ENCODE measurements around the gene C1orf74. TPM values are rescaled to one million over a fixed set of nuclear protein-coding genes. Genes with fewer than 3 reads are reported as not detected.

The C1orf74 gene
- total RNA-seq, 1 experiment from 2014 or later = 7.1 TPM

DNA sequence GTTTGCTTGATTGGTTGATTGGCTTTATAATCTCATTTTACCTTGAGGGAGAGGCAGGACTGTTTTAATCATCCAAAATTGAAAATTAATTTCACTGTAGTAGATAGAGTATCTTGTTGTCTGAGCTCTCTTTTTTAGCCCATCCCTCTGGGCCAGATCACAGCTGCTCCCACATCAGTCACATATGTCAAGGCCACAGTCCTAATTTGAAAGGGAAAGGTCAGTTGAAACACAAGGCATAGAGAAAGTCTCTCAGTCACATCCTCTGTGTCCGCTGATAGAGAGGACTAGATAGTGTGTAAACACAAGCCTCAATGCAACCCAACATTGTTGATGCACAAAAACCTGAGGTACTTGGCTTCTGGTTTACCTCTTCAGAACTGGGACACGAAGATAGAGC lies 6.8 kb downstream of the C1orf74 start:
- Mint-ChIP-seq H3K27me3 (ENCODE audit: insufficient read depth, unreplicated experiment) (no peaks in the 10 kb centered on the region), H3K9me3 (ENCODE audit: unreplicated experiment) (no peaks in the 10 kb centered on the region), H3K4me3 (ENCODE audit: unreplicated experiment) (no peak overlapping the region), H3K4me1 (ENCODE audit: insufficient read depth, unreplicated experiment) (no peaks in the 10 kb centered on the region), H3K27ac (ENCODE audit: low read depth, unreplicated experiment) (no peak overlapping the region), H3K36me3 (ENCODE audit: insufficient read depth, unreplicated experiment) (peaks cover 12% of the 10 kb centered on the region)
- intact Hi-C loops (cut with micrococcal nuclease) = no loop called here
- DNase-seq (ENCODE audit: unreplicated experiment) = no peak
- TF ChIP-seq, protein P1, sequence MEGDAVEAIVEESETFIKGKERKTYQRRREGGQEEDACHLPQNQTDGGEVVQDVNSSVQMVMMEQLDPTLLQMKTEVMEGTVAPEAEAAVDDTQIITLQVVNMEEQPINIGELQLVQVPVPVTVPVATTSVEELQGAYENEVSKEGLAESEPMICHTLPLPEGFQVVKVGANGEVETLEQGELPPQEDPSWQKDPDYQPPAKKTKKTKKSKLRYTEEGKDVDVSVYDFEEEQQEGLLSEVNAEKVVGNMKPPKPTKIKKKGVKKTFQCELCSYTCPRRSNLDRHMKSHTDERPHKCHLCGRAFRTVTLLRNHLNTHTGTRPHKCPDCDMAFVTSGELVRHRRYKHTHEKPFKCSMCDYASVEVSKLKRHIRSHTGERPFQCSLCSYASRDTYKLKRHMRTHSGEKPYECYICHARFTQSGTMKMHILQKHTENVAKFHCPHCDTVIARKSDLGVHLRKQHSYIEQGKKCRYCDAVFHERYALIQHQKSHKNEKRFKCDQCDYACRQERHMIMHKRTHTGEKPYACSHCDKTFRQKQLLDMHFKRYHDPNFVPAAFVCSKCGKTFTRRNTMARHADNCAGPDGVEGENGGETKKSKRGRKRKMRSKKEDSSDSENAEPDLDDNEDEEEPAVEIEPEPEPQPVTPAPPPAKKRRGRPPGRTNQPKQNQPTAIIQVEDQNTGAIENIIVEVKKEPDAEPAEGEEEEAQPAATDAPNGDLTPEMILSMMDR (IDR thresholded peaks at IDR 0.05; ENCODE audit: unreplicated experiment) = no peak
- no TSS peak for BruUV-seq (replicated peaks)
- POLR2A ChIA-PET = interaction anchor here (0.6 to 1.9 kb wide), 3 partner anchors 8 to 1783 kb away, joined by 3 to 8 read pairs (median 4); no protein-coding TSS in a partner anchor
- CTCF ChIA-PET = interaction anchor here (0.5 to 2.4 kb wide), 6 partner anchors 29 to 212 kb away, joined by 3 to 13 read pairs (median 4); no protein-coding TSS in a partner anchor

DNA sequence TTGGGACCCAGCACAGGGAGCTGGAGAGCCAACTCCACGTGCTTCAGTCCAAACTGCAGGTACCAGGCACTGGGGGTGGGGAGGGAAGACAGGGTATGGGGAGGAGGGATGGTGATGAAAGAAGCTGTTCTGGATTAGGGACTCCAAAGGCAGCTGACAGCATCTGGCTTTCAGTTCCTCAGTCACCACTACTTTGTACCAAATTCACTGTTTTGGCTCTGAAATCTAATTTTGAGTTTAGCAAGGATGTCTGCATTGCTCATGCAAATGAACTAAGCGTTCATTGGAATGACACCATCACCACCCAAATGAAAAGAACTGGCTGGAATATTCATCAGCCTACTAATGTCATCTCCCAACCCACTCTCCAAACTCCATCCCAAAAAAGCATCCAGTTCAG lies 8.7 kb downstream of the C1orf74 start:
- Mint-ChIP-seq H3K36me3 (ENCODE audit: insufficient read depth, unreplicated experiment) (peaks cover 6% of the 10 kb centered on the region), H3K27me3 (ENCODE audit: insufficient read depth, unreplicated experiment) (no peaks in the 10 kb centered on the region), H3K27ac (ENCODE audit: low read depth, unreplicated experiment) (no peak overlapping the region), H3K4me3 (ENCODE audit: unreplicated experiment) (no peak overlapping the region), H3K9me3 (ENCODE audit: unreplicated experiment) (no peaks in the 10 kb centered on the region), H3K4me1 (ENCODE audit: insufficient read depth, unreplicated experiment) (no peaks in the 10 kb centered on the region)
- no peak for DNase-seq (ENCODE audit: unreplicated experiment)
- TF ChIP-seq, protein P1 (IDR thresholded peaks at IDR 0.05; ENCODE audit: unreplicated experiment) = no peak
- intact Hi-C loops (cut with micrococcal nuclease) = no loop called here
- ChIA-PET POLR2A (interaction anchor here (0.6 to 4.6 kb wide), 5 partner anchors 8 to 187 kb away, joined by 3 to 40 read pairs (median 3); partner anchors contain the start of gene C1orf74), CTCF (interaction anchor here (1.1 to 2.4 kb wide), 6 partner anchors 8 to 27 kb away, joined by 3 to 13 read pairs (median 4); partner anchors contain the start of gene C1orf74)
- BruUV-seq (replicated peaks) = no TSS peak

DNA sequence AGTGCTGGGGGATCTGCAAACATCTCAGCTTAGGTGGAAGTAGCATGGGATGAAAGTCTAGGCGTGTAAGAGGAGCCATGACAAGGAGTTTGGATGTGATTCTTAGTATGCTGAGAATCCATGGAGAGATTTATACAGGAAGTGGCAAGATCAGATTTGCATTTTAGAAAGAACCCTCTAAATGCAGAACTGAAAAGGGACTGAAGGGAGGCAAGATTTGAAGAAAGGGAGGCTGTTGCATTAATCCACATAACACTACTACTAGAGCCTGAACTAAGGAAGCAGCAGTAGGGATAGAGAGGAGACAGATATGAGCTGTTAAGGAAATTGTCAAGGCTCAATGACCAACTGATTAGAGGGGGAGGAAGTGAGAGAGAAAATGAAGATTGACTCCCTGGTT lies 9.8 kb downstream of the C1orf74 start:
- intact Hi-C loops (cut with micrococcal nuclease) = no loop called here
- ChIA-PET POLR2A (interaction anchor here (0.6 to 4.6 kb wide), 5 partner anchors 8 to 186 kb away, joined by 3 to 40 read pairs (median 3); partner anchors contain the start of gene C1orf74), CTCF (interaction anchor here (0.6 to 2.0 kb wide), 11 partner anchors 9 to 208 kb away, joined by 3 to 15 read pairs (median 5); partner anchors contain the start of gene C1orf74)
- Mint-ChIP-seq H3K4me1 (ENCODE audit: insufficient read depth, unreplicated experiment) (peaks cover 1% of the 10 kb centered on the region), H3K36me3 (ENCODE audit: insufficient read depth, unreplicated experiment) (peaks cover 3% of the 10 kb centered on the region), H3K27me3 (ENCODE audit: insufficient read depth, unreplicated experiment) (no peaks in the 10 kb centered on the region), H3K4me3 (ENCODE audit: unreplicated experiment) (no peak overlapping the region), H3K27ac (ENCODE audit: low read depth, unreplicated experiment) (no peak overlapping the region), H3K9me3 (ENCODE audit: unreplicated experiment) (no peaks in the 10 kb centered on the region)
- DNase-seq (ENCODE audit: unreplicated experiment) = no peak
- TF ChIP-seq, protein P1 (IDR thresholded peaks at IDR 0.05; ENCODE audit: unreplicated experiment) = no peak
- BruUV-seq (replicated peaks) = no TSS peak

DNA sequence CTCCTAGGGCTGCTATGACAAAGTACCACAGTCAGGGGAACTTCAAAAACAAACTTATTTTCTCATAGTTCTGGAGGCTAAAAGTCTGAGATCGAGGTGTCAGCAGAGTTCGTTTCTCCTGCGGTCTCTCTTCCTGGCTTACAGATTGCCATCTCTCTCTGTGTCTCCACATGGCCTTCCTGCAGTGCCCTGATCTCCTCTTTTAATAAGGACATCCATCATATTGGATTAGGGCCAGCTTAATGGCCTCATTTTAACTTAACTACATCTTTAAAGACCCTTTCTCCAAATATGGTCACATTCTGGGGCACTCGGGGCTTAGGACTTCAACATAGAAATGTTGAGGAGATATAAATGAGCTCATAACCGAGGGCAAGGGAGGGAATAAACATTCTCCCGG lies 12.2 kb downstream of the C1orf74 start:
- POLR2A ChIA-PET = interaction anchor here (1.0 to 4.6 kb wide), 3 partner anchors 12 to 195 kb away, joined by 3 to 40 read pairs (median 4); partner anchors contain the start of gene C1orf74
- BruUV-seq (replicated peaks) = no TSS peak
- Mint-ChIP-seq H3K9me3 (ENCODE audit: unreplicated experiment) (no peaks in the 10 kb centered on the region), H3K4me1 (ENCODE audit: insufficient read depth, unreplicated experiment) (peaks cover 17% of the 10 kb centered on the region), H3K27ac (ENCODE audit: low read depth, unreplicated experiment) (no peak overlapping the region), H3K4me3 (ENCODE audit: unreplicated experiment) (no peak overlapping the region), H3K36me3 (ENCODE audit: insufficient read depth, unreplicated experiment) (no peaks in the 10 kb centered on the region), H3K27me3 (ENCODE audit: insufficient read depth, unreplicated experiment) (no peaks in the 10 kb centered on the region)
- CTCF ChIA-PET = interaction anchor here (0.6 to 1.6 kb wide), 7 partner anchors 43 to 810 kb away, joined by 3 to 7 read pairs (median 3); no protein-coding TSS in a partner anchor
- no peak for DNase-seq (ENCODE audit: unreplicated experiment)
- TF ChIP-seq, protein P1 (IDR thresholded peaks at IDR 0.05; ENCODE audit: unreplicated experiment) = no peak
- intact Hi-C loops (cut with micrococcal nuclease) = no loop called here
